ENCODE data around the gene HIP1. TPM values are rescaled to one million over a fixed set of nuclear protein-coding genes. Genes with fewer than 3 reads are reported as not detected.

Gene HIP1
- total RNA-seq, 1 experiment from 2014 or later = 11.1 TPM

- H3K9me3 Mint-ChIP-seq (ENCODE audit: unreplicated experiment) = no peaks in the 10 kb centered on the region
- POLR2A ChIA-PET = no interaction called here
- no TSS peak for BruUV-seq (replicated peaks)
- H3K27ac Mint-ChIP-seq (ENCODE audit: low read depth, unreplicated experiment) = no peak overlapping the region
- H3K4me3 Mint-ChIP-seq (ENCODE audit: unreplicated experiment) = no peak overlapping the region
- intact Hi-C loops (cut with micrococcal nuclease) = no loop called here
- no peak for DNase-seq (ENCODE audit: unreplicated experiment)
- peaks cover 23% of the 10 kb centered on the region for H3K4me1 Mint-ChIP-seq (ENCODE audit: insufficient read depth, unreplicated experiment)
- CTCF ChIA-PET = no interaction called here
- H3K36me3 Mint-ChIP-seq (ENCODE audit: insufficient read depth, unreplicated experiment) = peaks cover 6% of the 10 kb centered on the region
- H3K27me3 Mint-ChIP-seq (ENCODE audit: insufficient read depth, unreplicated experiment) = no peaks in the 10 kb centered on the region
- no peak for TF ChIP-seq CTCF (IDR thresholded peaks at IDR 0.05; ENCODE audit: unreplicated experiment)
Measured at GRCh38 chr7:75735581-75736350, 3.0 kb downstream of the HIP1 start.

GRCh38 chr7:75734586-75735458 lies 3.9 kb downstream of the HIP1 start:
- TF ChIP-seq CTCF (IDR thresholded peaks at IDR 0.05; ENCODE audit: unreplicated experiment) = no peak
- CTCF ChIA-PET = no interaction called here
- Mint-ChIP-seq H3K4me1 (ENCODE audit: insufficient read depth, unreplicated experiment) (peaks cover 28% of the 10 kb centered on the region), H3K9me3 (ENCODE audit: unreplicated experiment) (no peaks in the 10 kb centered on the region), H3K36me3 (ENCODE audit: insufficient read depth, unreplicated experiment) (peaks cover 5% of the 10 kb centered on the region), H3K4me3 (ENCODE audit: unreplicated experiment) (no peak overlapping the region), H3K27ac (ENCODE audit: low read depth, unreplicated experiment) (peak overlapping the region; percentile 79), H3K27me3 (ENCODE audit: insufficient read depth, unreplicated experiment) (no peaks in the 10 kb centered on the region)
- intact Hi-C loops (cut with micrococcal nuclease) = loop anchor here (5.0 kb wide), 2 partner anchors 63 to 208 kb away; no protein-coding TSS in a partner anchor
- no TSS peak for BruUV-seq (replicated peaks)
- peak; percentile 40 for DNase-seq (ENCODE audit: unreplicated experiment)
- POLR2A ChIA-PET = no interaction called here

GRCh38 chr7:75732764-75733630 lies 5.7 kb downstream of the HIP1 start:
- DNase-seq (ENCODE audit: unreplicated experiment) = peak; percentile 92
- H3K4me1 Mint-ChIP-seq (ENCODE audit: insufficient read depth, unreplicated experiment) = peaks cover 39% of the 10 kb centered on the region
- no peaks in the 10 kb centered on the region for H3K27me3 Mint-ChIP-seq (ENCODE audit: insufficient read depth, unreplicated experiment)
- H3K9me3 Mint-ChIP-seq (ENCODE audit: unreplicated experiment) = no peaks in the 10 kb centered on the region
- intact Hi-C loops (cut with micrococcal nuclease) = loop anchor here (5.0 kb wide), 2 partner anchors 61 to 206 kb away; no protein-coding TSS in a partner anchor
- peak overlapping the region; percentile 58 for H3K4me3 Mint-ChIP-seq (ENCODE audit: unreplicated experiment)
- ChIA-PET POLR2A (interaction anchor here (0.5 to 1.4 kb wide), 6 partner anchors 16 to 633 kb away, joined by 3 to 5 read pairs (median 4); partner anchors contain the start of genes MDH2 and STYXL1), CTCF (interaction anchor here (0.6 to 1.8 kb wide), 3 partner anchors 9 to 168 kb away, joined by 3 to 5 read pairs (median 3); no protein-coding TSS in a partner anchor)
- peaks cover 7% of the 10 kb centered on the region for H3K36me3 Mint-ChIP-seq (ENCODE audit: insufficient read depth, unreplicated experiment)
- H3K27ac Mint-ChIP-seq (ENCODE audit: low read depth, unreplicated experiment) = peak overlapping the region; percentile 95
- no TSS peak for BruUV-seq (replicated peaks)
- no peak for TF ChIP-seq CTCF (IDR thresholded peaks at IDR 0.05; ENCODE audit: unreplicated experiment)

All from MCF 10A (cell line).